Lung (tissue), 12 donors: ENCODE measurements around the gene SCN4B. TPM values are rescaled to one million over a fixed set of nuclear protein-coding genes. Genes with fewer than 3 reads are reported as not detected.

Source experiments
- ATAC-seq: fragments of 200-7000 bp; cut with Tn5 transposase; one replicate; pipeline ENCODE4 v1.9.1; 2020; ENCODE audit warnings: moderate number of reproducible peaks; ENCODE audit not compliant: insufficient read depth, low FRiP score
- DNase-seq, 3 donors: peaks; one replicate each; pipeline ENCODE4 v3.0.0-alpha.2; 2013 to 2017
- H3K27ac ChIP-seq, 2 donors: one replicate each; pipeline ENCODE4 v1.5.1; 2013; ENCODE audit warnings: mild to moderate bottlenecking in 2 of 2, moderate library complexity in 2 of 2, control low read depth in 1 of 2, inconsistent platforms in 1 of 2, low read depth in 1 of 2, low read length in 1 of 2
- H3K27me3 ChIP-seq, 3 donors: one replicate each; pipeline ENCODE4 v1.5.1; 2013; ENCODE audit warnings: low read length in 2 of 3; ENCODE audit not compliant: control insufficient read depth in 3 of 3, insufficient read depth in 3 of 3
- H3K36me3 ChIP-seq, 4 donors: one replicate each; pipeline ENCODE4 v1.5.1; 2013; ENCODE audit warnings: low read length in 4 of 4, mild to moderate bottlenecking in 1 of 4, moderate library complexity in 1 of 4; ENCODE audit not compliant: control insufficient read depth in 4 of 4, insufficient read depth in 4 of 4
- H3K4me1 ChIP-seq, 5 donors: one replicate each; pipeline ENCODE4 v1.5.1; 2013; ENCODE audit warnings: low read length in 5 of 5, mild to moderate bottlenecking in 2 of 5, moderate library complexity in 1 of 5; ENCODE audit not compliant: control insufficient read depth in 5 of 5, insufficient read depth in 5 of 5
- H3K4me3 ChIP-seq: one replicate; pipeline ENCODE4 v1.5.1; 2013; ENCODE audit warnings: mild to moderate bottlenecking, control low read depth, moderate library complexity
- H3K9ac ChIP-seq, 2 donors: one replicate each; pipeline ENCODE4 v1.5.1; 2013; ENCODE audit warnings: low read length in 2 of 2, control low read depth in 1 of 2; ENCODE audit not compliant: insufficient read depth in 1 of 2
- H3K9me3 ChIP-seq, 4 donors: one replicate each; pipeline ENCODE4 v1.5.1; 2013; ENCODE audit warnings: low read length in 3 of 4, mild to moderate bottlenecking in 1 of 4, moderate library complexity in 1 of 4; ENCODE audit not compliant: control insufficient read depth in 4 of 4, insufficient read depth in 3 of 4
- CTCF ChIP-seq: IDR thresholded peaks from 2 replicates; pipeline ENCODE4 v1.5.1; 2012; ENCODE audit warnings: mild to moderate bottlenecking; ENCODE audit errors: control extremely low read depth, extremely low read depth
- WGBS, 2 donors: extraction: QIAGEN DNeasy Blood & Tissue Kit; methylation state at CpG; one replicate each; pipeline ENCODE4 v1.1.7; 2013; 5-methylcytosine and 5-hydroxymethylcytosine counted together
- polyA plus RNA-seq, 2 donors: library from polyadenylated mRNA; stranded (reverse); fragments of 200-250 nt; gene quantifications; one replicate each; pipeline ENCODE4 v1.2.1, GENCODE V29; 2013
- total RNA-seq, 2 donors: library from RNA; depleted of rRNA in 1 of 2; stranded (reverse); fragments of >200 nt in 1 of 2; gene quantifications; one replicate each; pipeline ENCODE4 v1.2.1, GENCODE V29; 2014 to 2021
- donor health status: control.
- donor health status: control.
- donor health status: Bipolar disorder and iron deficiency.
- donor health status: healthy.
- donor health status: DM: yes; HTN: yes; CAD: no.

SCN4B gene
- total and polyA plus RNA-seq, 4 donors = 0.95 to 5.2 (median 2.3) TPM

GRCh38 chr11:118109231-118109630, 43.4 kb downstream of the SCN4B start:
- 65 to 83% methylated on average over 2 of the region's 2 CpGs for WGBS, 2 donors
- DNase-seq = no peak

GRCh38 chr11:118108513-118108912, 44.1 kb downstream of the SCN4B start:
- Histone ChIP-seq H3K27me3 (no peaks in the 10 kb centered on the region), H3K27ac (no peak overlapping the region), H3K4me1 (no peaks in the 10 kb centered on the region), H3K4me3 (no peak overlapping the region), H3K9me3 (no peaks in the 10 kb centered on the region), H3K9ac (no peak overlapping the region), H3K36me3 (no peaks in the 10 kb centered on the region)
- 76 to 89% methylated on average over 5 of the region's 5 CpGs for WGBS, 2 donors
- ATAC-seq = no peak
- no peak for DNase-seq
- TF ChIP-seq CTCF = no peak

More at GRCh38 chr11:118109231-118109630, 43.4 kb downstream of the SCN4B start:
- no peak overlapping the region for H3K9ac ChIP-seq
- no peak for ATAC-seq
- TF ChIP-seq CTCF = no peak
- no peaks in the 10 kb centered on the region for H3K36me3 ChIP-seq
- H3K4me3 ChIP-seq = no peak overlapping the region
- H3K27me3 ChIP-seq = no peaks in the 10 kb centered on the region
- no peaks in the 10 kb centered on the region for H3K9me3 ChIP-seq
- peak overlapping the region in 1 of 2 donors; percentile 58 for H3K27ac ChIP-seq
- H3K4me1 ChIP-seq = no peaks in the 10 kb centered on the region

- TF ChIP-seq CTCF = no peak
- Histone ChIP-seq H3K27me3 (no peaks in the 10 kb centered on the region), H3K9me3 (no peaks in the 10 kb centered on the region), H3K36me3 (no peaks in the 10 kb centered on the region), H3K4me1 (no peaks in the 10 kb centered on the region), H3K4me3 (no peak overlapping the region), H3K27ac (no peak overlapping the region), H3K9ac (no peak overlapping the region)
- WGBS, 2 donors = 85 to 93% methylated on average over 2 of the region's 2 CpGs
- ATAC-seq (peak; percentile 45), DNase-seq (no peak)
Observed at GRCh38 chr11:118106789-118107335, 45.8 kb downstream of the SCN4B start.
